ENCODE data around the gene DDN.

Gene DDN

GRCh38 chr12:49030714-49031572, 31.8 kb upstream of the DDN start:
- DNase-seq = no peak

GRCh38 chr12:49030119-49030518, 30.9 kb upstream of the DDN start:
- no peak for DNase-seq

GRCh38 chr12:49028666-49029275, 29.6 kb upstream of the DDN start:
- no peak for DNase-seq

- no peak for DNase-seq
These were observed 28.8 kb upstream of the DDN start for GRCh38 chr12:49027846-49028555.

GRCh38 chr12:49026678-49027480, 27.7 kb upstream of the DDN start:
- DNase-seq = no peak

- no peak for DNase-seq
These were observed 26.9 kb upstream of the DDN start for GRCh38 chr12:49026101-49026500.

GRCh38 chr12:49025463-49025862, 26.3 kb upstream of the DDN start:
- no peak for DNase-seq

- no peak for DNase-seq
These were observed 25.4 kb upstream of the DDN start for GRCh38 chr12:49024543-49024942.

- DNase-seq = no peak
These were observed 24.6 kb upstream of the DDN start for GRCh38 chr12:49023812-49024211.

- DNase-seq = no peak
These were observed 23.5 kb upstream of the DDN start for GRCh38 chr12:49022558-49023178.

- no peak for DNase-seq
These were observed 22.2 kb upstream of the DDN start for GRCh38 chr12:49021292-49021915.

GRCh38 chr12:49020441-49020840, 21.3 kb upstream of the DDN start:
- no peak for DNase-seq

- DNase-seq = no peak
These were observed 20.5 kb upstream of the DDN start for GRCh38 chr12:49019443-49020324.

GRCh38 chr12:49019120-49019430, 19.9 kb upstream of the DDN start:
- no peak for DNase-seq

- peak; percentile 80 for DNase-seq
These were observed 19.3 kb upstream of the DDN start, which contains the start of gene PRKAG1 for GRCh38 chr12:49018261-49019119. PRKAG1 (minus strand) TSS chr12:49018776; CDS start chr12:49018740, 36 bp downstream.

GRCh38 chr12:49017891-49018260, 18.7 kb upstream of the DDN start:
- DNase-seq = no peak

- no peak for DNase-seq
These were observed 16.0 kb upstream of the DDN start for GRCh38 chr12:49015196-49015595.

GRCh38 chr12:49014547-49014946, 15.4 kb upstream of the DDN start:
- DNase-seq = no peak

GRCh38 chr12:49013428-49013827, 14.3 kb upstream of the DDN start:
- no peak for DNase-seq

GRCh38 chr12:49012739-49013138, 13.6 kb upstream of the DDN start:
- no peak for DNase-seq
